Measurements from ENCODE around the gene SEMA3B. TPM values are rescaled to one million over a fixed set of nuclear protein-coding genes. Genes with fewer than 3 reads are reported as not detected.

SEMA3B gene
- total and polyA plus RNA-seq, 2 donors (not counting 3 experiments of a cell fraction or from before 2014, with no cell fraction given) = 1.2 to 1.5 TPM

DNA sequence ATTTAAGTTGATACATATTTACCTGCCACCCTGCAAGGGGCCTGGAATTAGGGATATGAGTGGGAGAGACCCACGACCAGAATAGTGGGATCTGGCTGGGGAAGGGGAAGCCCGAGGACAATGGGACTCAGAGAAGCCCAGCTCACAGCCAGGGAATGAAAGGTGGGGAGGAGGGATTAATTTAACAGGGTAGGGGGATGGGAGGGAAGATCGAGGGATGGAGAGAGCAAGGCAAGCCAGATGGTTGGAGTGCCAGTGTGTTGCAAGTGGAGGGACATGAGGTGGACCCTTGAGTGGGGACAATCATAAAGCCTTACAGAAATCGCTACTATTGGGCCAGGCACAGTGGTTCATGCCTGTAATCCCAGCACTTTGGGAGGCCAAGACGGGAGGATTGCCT is 37.4 kb upstream of the SEMA3B start:
- H3K9me1 ChIP-seq (replicated peaks; ENCODE audit: control insufficient read depth, extremely low read depth, insufficient read depth, low read length) = no peaks in the 10 kb centered on the region
- FAIRE-seq (no peak), DNase-seq (ENCODE audit: low read depth, low spot score) (no peak)
- no peak overlapping the region for H3K27ac ChIP-seq (ENCODE audit: insufficient read depth, low read depth, low read length)
- H3K27me3 ChIP-seq (ENCODE audit: control insufficient read depth in 2 of 2, insufficient read depth in 2 of 2, low read length in 2 of 2) = no peaks in the 10 kb centered on the region
- BruUV-seq (replicated peaks) = no TSS peak
- H3K4me1 ChIP-seq (ENCODE audit: control insufficient read depth, extremely low read depth, insufficient read depth, low read length) = peaks cover 11% of the 10 kb centered on the region
- H3K9me3 ChIP-seq (replicated peaks; ENCODE audit: control insufficient read depth, insufficient read depth, low read length) = no peaks in the 10 kb centered on the region
- H3K4me3 ChIP-seq (replicated peaks in 1 of 3; ENCODE audit: insufficient read depth in 1 of 3, low read depth in 1 of 3, low read length in 3 of 3) = no peak overlapping the region
- H3K36me3 ChIP-seq (ENCODE audit: control insufficient read depth in 2 of 2, extremely low read depth in 1 of 2, insufficient read depth in 2 of 2, low read length in 2 of 2) = no peaks in the 10 kb centered on the region
- H3K4me2 ChIP-seq (ENCODE audit: insufficient read depth, low read length) = no peak overlapping the region
- H3K79me2 ChIP-seq (ENCODE audit: control insufficient read depth, insufficient read depth, low read length) = peaks cover 7% of the 10 kb centered on the region
- H3K9ac ChIP-seq (replicated peaks; ENCODE audit: extremely low read depth, insufficient read depth, low read length) = no peak overlapping the region
- dilution Hi-C loops (cut with MboI; ENCODE audit: extremely low pct_ligation_motif_present, low sequenced_read_pairs) (no loop called here), intact Hi-C loops (cut with micrococcal nuclease) (no loop called here)
- ChIA-PET CTCF (interaction anchor here (1.2 to 10.5 kb wide), 4 partner anchors 16 to 43 kb away, joined by 4 to 314 read pairs (median 116); partner anchors contain the start of gene GNAT1), POLR2A (interaction anchor here (0.6 to 0.7 kb wide), 2 partner anchors 11 to 23 kb away, joined by 4 to 6 read pairs; no protein-coding TSS in a partner anchor)
- H4K20me1 ChIP-seq (replicated peaks; ENCODE audit: control insufficient read depth, extremely low read depth, insufficient read depth, low read length) = no peaks in the 10 kb centered on the region
- no peak overlapping the region for H2AFZ ChIP-seq (ENCODE audit: low read depth, low read length)
- TF ChIP-seq EZH2 (IDR thresholded peaks at IDR 0.05; ENCODE audit: borderline replicate concordance, low read depth, low read length, severe bottlenecking) (no peak), JUN (IDR thresholded peaks at IDR 0.05; ENCODE audit: borderline replicate concordance, insufficient read depth, insufficient read length, low read depth) (no peak), FOS (IDR thresholded peaks at IDR 0.05; ENCODE audit: borderline replicate concordance, insufficient read depth, low read length) (no peak), POLR2AphosphoS5 (IDR thresholded peaks at IDR 0.05; ENCODE audit: insufficient read depth, low read depth, low read length) (no peak), GATA2 (IDR thresholded peaks at IDR 0.05; ENCODE audit: insufficient read depth, insufficient read length, low read depth, low read length) (no peak), POLR2A (IDR thresholded peaks at IDR 0.05; ENCODE audit: low read depth, low read length) (no peak), MYC (IDR thresholded peaks at IDR 0.05; ENCODE audit: low read depth, low read length) (no peak)
- TF ChIP-seq, protein P1, sequence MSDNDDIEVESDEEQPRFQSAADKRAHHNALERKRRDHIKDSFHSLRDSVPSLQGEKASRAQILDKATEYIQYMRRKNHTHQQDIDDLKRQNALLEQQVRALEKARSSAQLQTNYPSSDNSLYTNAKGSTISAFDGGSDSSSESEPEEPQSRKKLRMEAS (IDR thresholded peaks at IDR 0.05; ENCODE audit: insufficient read depth, insufficient read length) = no peak
- TF ChIP-seq, protein P2, sequence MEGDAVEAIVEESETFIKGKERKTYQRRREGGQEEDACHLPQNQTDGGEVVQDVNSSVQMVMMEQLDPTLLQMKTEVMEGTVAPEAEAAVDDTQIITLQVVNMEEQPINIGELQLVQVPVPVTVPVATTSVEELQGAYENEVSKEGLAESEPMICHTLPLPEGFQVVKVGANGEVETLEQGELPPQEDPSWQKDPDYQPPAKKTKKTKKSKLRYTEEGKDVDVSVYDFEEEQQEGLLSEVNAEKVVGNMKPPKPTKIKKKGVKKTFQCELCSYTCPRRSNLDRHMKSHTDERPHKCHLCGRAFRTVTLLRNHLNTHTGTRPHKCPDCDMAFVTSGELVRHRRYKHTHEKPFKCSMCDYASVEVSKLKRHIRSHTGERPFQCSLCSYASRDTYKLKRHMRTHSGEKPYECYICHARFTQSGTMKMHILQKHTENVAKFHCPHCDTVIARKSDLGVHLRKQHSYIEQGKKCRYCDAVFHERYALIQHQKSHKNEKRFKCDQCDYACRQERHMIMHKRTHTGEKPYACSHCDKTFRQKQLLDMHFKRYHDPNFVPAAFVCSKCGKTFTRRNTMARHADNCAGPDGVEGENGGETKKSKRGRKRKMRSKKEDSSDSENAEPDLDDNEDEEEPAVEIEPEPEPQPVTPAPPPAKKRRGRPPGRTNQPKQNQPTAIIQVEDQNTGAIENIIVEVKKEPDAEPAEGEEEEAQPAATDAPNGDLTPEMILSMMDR (IDR thresholded peaks at IDR 0.05; ENCODE audit: extremely low read depth in 1 of 2, insufficient read depth in 1 of 2, low read depth in 1 of 2, low read length in 2 of 2) = no peak
